ENCODE data around the gene MINDY4.

Gene MINDY4

GRCh38 chr7:30776971-30777370 is 5.8 kb downstream of the MINDY4 start:
- no peak for DNase-seq

- no peak for DNase-seq
Measured at GRCh38 chr7:30778255-30779025, 7.2 kb downstream of the MINDY4 start.

- no peak for DNase-seq
Measured at GRCh38 chr7:30779574-30779973, 8.4 kb downstream of the MINDY4 start.

GRCh38 chr7:30780941-30781340 is 9.7 kb downstream of the MINDY4 start:
- no peak for DNase-seq

- no peak for DNase-seq
Measured at GRCh38 chr7:30782690-30783089, 11.5 kb downstream of the MINDY4 start.

- no peak for DNase-seq
Measured at GRCh38 chr7:30785786-30786185, 14.6 kb downstream of the MINDY4 start.

- DNase-seq = no peak
Measured at GRCh38 chr7:30787486-30787885, 16.3 kb downstream of the MINDY4 start.

GRCh38 chr7:30788640-30789333 is 17.6 kb downstream of the MINDY4 start:
- DNase-seq = no peak

- no peak for DNase-seq
Measured at GRCh38 chr7:30789334-30789711, 18.1 kb downstream of the MINDY4 start.

- no peak for DNase-seq
Measured at GRCh38 chr7:30790356-30790755, 19.1 kb downstream of the MINDY4 start.

- no peak for DNase-seq
Measured at GRCh38 chr7:30791114-30791513, 19.9 kb downstream of the MINDY4 start.

GRCh38 chr7:30795161-30795948 is 24.1 kb downstream of the MINDY4 start:
- DNase-seq = no peak

GRCh38 chr7:30796105-30796869 is 25.1 kb downstream of the MINDY4 start:
- no peak for DNase-seq

- DNase-seq = no peak
Measured at GRCh38 chr7:30797176-30798040, 26.2 kb downstream of the MINDY4 start.

- no peak for DNase-seq
Measured at GRCh38 chr7:30799206-30799975, 28.2 kb downstream of the MINDY4 start.

- DNase-seq = no peak
Measured at GRCh38 chr7:30799976-30800661, 28.9 kb downstream of the MINDY4 start.

GRCh38 chr7:30800785-30801252 is 29.6 kb downstream of the MINDY4 start:
- DNase-seq = peak; percentile 65

GRCh38 chr7:30802812-30803211 is 31.6 kb downstream of the MINDY4 start:
- DNase-seq = no peak

- no peak for DNase-seq
Measured at GRCh38 chr7:30804078-30804661, 33.0 kb downstream of the MINDY4 start.

All from NCI-H2107 (cell line).